D721Med (cell line): ENCODE measurements around the gene YIPF5.
A peak's percentile ranks its signal among the peaks of the same experiment; 100 is the strongest.

Experiments used
- DNase-seq: peaks from one replicate; pipeline ENCODE4 v3.0.0; 2011; ENCODE audit warnings: low spot score; ENCODE audit not compliant: insufficient read length
- FAIRE-seq: peaks from 2 replicates; lab custom pipeline; 2011; peaks lifted over from hg19 to GRCh38; lab: Jason Lieb, UNC
- TF ChIP-seq, protein P1 (sequence below): IDR thresholded peaks from 2 replicates; pipeline ENCODE4 v1.5.1; 2012; ENCODE audit warnings: mild to moderate bottlenecking, control low read depth; ENCODE audit not compliant: insufficient read depth; ENCODE audit errors: missing control alignments

YIPF5 gene

DNA sequence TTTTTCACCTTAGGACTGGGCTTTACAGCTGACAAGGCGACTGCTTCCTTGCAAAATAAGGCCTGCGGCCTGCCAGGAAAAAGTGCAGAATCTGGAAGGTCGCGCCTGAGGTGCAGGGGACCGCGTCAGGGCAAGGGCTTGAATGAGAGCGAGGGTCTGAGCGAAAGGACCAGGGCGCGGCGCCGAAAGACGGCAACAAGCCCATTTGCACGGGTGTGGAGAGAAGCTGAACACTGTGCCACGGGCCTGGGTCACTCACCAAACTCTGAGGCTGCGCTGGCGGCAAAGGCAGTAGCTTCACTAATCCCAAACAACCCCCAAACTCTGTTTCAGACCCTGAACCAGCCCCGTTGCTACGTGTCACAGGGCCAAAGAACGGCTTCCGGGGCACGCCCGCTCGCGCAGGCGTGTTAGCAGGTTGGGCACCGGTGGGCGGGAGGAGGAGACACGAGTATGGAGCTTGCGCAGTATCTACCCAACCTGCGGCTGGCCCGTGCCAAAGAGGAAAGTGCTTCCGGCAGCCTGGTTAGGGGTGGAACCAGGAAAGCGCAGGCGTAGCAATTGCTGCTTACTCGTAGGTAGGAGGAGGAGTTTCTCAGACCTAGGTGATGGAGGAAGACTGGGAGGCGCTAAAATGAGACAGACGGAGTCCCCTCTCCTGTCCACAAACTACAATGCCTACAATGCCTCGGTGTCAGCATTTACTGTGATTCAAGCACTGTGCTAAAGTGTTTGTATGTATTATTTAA lies at the start of gene YIPF5, which contains the start of gene KCTD16:
Gene YIPF5, minus strand, starts transcription at position 384 of the 749 bp plus-strand sequence. CDS start 704 bp downstream, outside the sequence.
Gene KCTD16, plus strand, starts transcription at position 598 of the 749 bp plus-strand sequence.
- TF ChIP-seq, protein P1, sequence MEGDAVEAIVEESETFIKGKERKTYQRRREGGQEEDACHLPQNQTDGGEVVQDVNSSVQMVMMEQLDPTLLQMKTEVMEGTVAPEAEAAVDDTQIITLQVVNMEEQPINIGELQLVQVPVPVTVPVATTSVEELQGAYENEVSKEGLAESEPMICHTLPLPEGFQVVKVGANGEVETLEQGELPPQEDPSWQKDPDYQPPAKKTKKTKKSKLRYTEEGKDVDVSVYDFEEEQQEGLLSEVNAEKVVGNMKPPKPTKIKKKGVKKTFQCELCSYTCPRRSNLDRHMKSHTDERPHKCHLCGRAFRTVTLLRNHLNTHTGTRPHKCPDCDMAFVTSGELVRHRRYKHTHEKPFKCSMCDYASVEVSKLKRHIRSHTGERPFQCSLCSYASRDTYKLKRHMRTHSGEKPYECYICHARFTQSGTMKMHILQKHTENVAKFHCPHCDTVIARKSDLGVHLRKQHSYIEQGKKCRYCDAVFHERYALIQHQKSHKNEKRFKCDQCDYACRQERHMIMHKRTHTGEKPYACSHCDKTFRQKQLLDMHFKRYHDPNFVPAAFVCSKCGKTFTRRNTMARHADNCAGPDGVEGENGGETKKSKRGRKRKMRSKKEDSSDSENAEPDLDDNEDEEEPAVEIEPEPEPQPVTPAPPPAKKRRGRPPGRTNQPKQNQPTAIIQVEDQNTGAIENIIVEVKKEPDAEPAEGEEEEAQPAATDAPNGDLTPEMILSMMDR = no peak
- DNase-seq (peak; percentile 29), FAIRE-seq (peak; percentile 85)

DNA sequence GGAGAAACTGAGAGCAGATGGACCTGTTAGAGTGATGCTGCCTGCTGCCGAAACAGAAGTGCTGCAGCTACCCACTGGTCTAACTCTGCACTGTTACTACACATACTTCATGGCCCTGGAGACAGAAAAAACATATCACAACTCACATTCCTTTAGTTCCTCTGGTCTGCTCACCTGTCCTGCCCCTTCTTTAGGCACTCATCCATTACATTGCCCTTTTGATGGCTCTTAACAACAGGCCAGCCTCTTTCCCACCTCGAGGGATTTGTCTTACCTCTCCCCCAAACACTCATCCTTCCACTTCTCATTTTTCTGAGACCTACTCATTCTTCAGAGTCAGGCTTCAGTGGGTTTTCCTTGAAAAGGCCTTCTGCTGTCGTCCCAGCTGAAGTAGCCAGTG lies 49.4 kb upstream of the YIPF5 start:
- TF ChIP-seq, protein P1 = no peak
- no peak for FAIRE-seq
- DNase-seq = no peak

DNA sequence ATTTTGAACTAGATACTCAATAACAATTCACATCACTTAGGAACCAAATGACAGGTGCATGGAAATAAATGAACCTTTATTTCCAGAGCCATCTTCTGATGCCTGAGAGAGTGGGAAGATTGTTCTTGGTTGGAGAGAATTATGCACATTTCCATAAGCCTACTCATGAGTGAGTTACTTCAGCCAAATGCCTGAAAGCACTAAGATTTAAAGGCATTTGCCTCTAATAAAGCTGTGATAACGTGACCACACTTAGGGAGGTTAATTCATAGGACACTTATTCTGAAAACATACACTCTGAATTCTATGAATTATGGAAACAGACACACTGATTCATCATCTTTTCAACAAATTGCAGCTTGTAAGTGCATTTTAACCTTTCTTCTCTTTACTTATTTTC lies 40.2 kb upstream of the YIPF5 start:
- DNase-seq = no peak
- no peak for FAIRE-seq
- TF ChIP-seq, protein P1 = no peak

DNA sequence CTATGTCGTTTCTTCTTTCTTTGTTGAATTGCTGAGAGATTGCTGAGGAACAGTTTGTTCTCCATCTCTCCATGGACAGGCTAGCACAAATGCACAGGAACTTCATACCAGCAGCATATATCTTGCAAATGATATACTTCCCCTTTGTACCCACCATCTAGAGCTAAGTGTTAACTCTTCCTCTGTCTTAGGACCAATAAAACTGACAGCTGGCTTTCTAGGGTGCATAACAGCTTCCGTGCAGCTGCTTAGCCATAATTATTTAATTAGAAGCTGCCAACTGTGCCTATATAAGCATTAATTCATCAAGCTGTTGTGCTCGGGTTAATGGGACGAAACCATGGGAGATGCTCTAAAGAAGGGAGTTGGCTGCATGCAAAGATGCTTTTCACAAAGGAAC lies 38.9 kb upstream of the YIPF5 start:
- DNase-seq (no peak), FAIRE-seq (peak; percentile 35)
- TF ChIP-seq, protein P1 = no peak

DNA sequence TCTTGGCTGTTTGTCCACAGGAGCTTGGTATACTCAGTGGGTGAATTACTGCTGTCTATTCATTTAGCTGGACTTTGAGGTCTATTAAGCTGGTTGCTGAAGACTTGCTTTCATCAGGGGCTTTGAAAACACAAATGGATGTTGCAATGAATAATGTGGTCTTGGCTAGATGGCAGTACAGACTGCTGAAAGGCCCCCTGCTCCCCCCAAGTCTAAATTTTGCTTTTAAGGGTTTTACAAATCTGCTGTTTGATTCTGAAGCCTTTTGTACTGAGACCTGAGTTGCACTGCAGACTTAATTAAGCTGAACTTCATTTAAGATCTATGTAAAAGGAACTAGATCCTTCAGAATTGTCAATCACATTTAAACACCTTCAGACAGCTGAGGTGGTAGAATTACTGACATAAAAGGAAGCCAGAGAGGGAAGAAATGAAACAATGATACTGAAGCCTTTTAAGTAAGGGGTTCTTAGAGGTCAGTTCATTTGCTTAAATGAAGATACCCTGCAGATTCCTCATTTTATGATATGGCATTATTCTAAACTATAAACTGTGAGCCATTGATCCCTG lies 37.5 kb upstream of the YIPF5 start:
- TF ChIP-seq, protein P1 = peak; percentile 0
- FAIRE-seq (no peak), DNase-seq (no peak)

DNA sequence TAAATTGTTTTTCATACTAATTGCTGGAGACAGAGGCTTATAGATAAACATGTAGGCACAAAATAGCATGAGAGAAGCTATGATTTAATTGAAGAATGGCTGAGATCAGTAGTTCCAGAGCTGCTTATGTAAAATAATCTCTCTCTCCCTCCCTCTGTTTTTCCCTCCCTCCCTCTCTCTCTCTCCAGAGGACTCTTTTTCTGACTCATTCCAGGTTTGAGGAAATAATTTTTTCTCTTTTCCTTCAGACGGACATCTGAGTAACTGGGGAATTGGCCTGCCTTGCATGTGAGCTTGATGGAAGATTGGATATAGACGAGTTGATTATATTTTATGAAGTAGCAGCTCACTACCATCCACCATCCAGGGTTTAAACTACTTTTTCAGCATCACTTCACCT lies 35.7 kb upstream of the YIPF5 start:
- FAIRE-seq = no peak
- TF ChIP-seq, protein P1 = no peak

DNA sequence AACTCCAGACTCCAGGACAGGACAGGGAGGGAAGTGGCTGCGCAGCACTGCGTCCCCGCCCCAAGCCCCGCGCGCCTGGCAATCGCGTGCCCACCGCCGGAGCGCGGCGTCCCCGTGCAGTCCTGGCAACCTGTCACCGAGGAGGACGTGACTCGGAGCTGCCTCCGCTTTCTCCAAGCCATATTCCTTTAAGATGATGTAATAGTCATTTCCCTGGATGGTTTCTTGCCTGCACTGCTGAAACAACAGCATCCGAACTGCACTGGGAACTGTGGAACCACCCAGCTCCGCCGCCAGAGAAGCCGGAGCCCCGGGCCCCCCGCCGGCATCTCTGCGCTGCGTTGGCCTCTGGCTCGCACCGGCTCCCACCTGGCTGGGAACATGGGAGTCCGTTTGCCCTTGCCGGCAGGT lies 34.7 kb upstream of the YIPF5 start:
- FAIRE-seq = no peak
- DNase-seq = no peak
- TF ChIP-seq, protein P1 = no peak

More for the DNA sequence above, 35.7 kb upstream of the YIPF5 start:
- no peak for DNase-seq
